H9 (cell line): Measurements from ENCODE around the gene IGFALS. TPM values are rescaled to one million over a fixed set of nuclear protein-coding genes. Genes with fewer than 3 reads are reported as not detected.

Experiments used
- DNase-seq: peaks from one replicate; pipeline ENCODE4 v3.0.0-alpha.2; 2017
- H2AFZ ChIP-seq: one replicate; pipeline ENCODE4 v1.6.1; 2013; ENCODE audit warnings: mild to moderate bottlenecking, low read length, control low read depth, moderate library complexity
- H2AK5ac ChIP-seq: 2 replicates; pipeline ENCODE4 v1.6.1; 2013; ENCODE audit warnings: low read length, control low read depth, mixed read lengths; ENCODE audit not compliant: insufficient read length
- H2BK120ac ChIP-seq: one replicate; pipeline ENCODE4 v1.6.1; 2013; ENCODE audit warnings: low read depth, mild to moderate bottlenecking, low read length, control low read depth, inconsistent platforms; ENCODE audit not compliant: poor library complexity, severe bottlenecking
- H2BK12ac ChIP-seq: 2 replicates; pipeline ENCODE4 v1.6.1; 2013; ENCODE audit warnings: low read length, control low read depth, mixed read lengths, low read depth; ENCODE audit not compliant: insufficient read length
- H2BK15ac ChIP-seq: 2 replicates; pipeline ENCODE4 v1.6.1; 2013; ENCODE audit warnings: low read depth, low read length, control low read depth
- H2BK20ac ChIP-seq: one replicate; pipeline ENCODE4 v1.6.1; 2013; ENCODE audit warnings: low read depth, mild to moderate bottlenecking, low read length, control low read depth, inconsistent platforms; ENCODE audit not compliant: poor library complexity, severe bottlenecking
- H2BK5ac ChIP-seq: 2 replicates; pipeline ENCODE4 v1.6.1; 2013; ENCODE audit warnings: low read length, control low read depth, mixed read lengths; ENCODE audit not compliant: insufficient read length
- H3K14ac ChIP-seq: 2 replicates; pipeline ENCODE4 v1.6.1; 2013; ENCODE audit warnings: low read length, control low read depth; ENCODE audit not compliant: insufficient read depth
- H3K18ac ChIP-seq: 2 replicates; pipeline ENCODE4 v1.6.1; 2013; ENCODE audit warnings: low read depth, mild to moderate bottlenecking, mixed read lengths, low read length, control low read depth; ENCODE audit not compliant: insufficient read length
- H3K23ac ChIP-seq: 2 replicates; pipeline ENCODE4 v1.6.1; 2013; ENCODE audit warnings: low read length, control low read depth, mixed read lengths, low read depth; ENCODE audit not compliant: insufficient read length
- H3K23me2 ChIP-seq: 2 replicates; pipeline ENCODE4 v1.6.1; 2013; ENCODE audit warnings: low read depth, mild to moderate bottlenecking, mixed read lengths, low read length, control low read depth; ENCODE audit not compliant: insufficient read length, poor library complexity, severe bottlenecking
- H3K27ac ChIP-seq: 2 replicates; pipeline ENCODE4 v1.5.1; 2013; ENCODE audit warnings: low read length, control low read depth, mixed read lengths, low read depth; ENCODE audit not compliant: insufficient read length
- H3K27me3 ChIP-seq: 2 replicates; pipeline ENCODE4 v1.6.1; 2013; ENCODE audit warnings: low read length, control low read depth, inconsistent platforms; ENCODE audit not compliant: insufficient read depth
- H3K4ac ChIP-seq: 2 replicates; pipeline ENCODE4 v1.6.1; 2013; ENCODE audit warnings: low read depth, mild to moderate bottlenecking, control low read depth, inconsistent platforms, low read length, moderate library complexity
- H3K4me1 ChIP-seq: 2 replicates; pipeline ENCODE4 v1.6.1; 2013; ENCODE audit warnings: low read length, control low read depth, inconsistent platforms; ENCODE audit not compliant: insufficient read depth
- H3K4me2 ChIP-seq: 2 replicates; pipeline ENCODE4 v1.6.1; 2013; ENCODE audit warnings: low read length, control low read depth, mixed read lengths; ENCODE audit not compliant: insufficient read length, insufficient read depth
- H3K56ac ChIP-seq: 2 replicates; pipeline ENCODE4 v1.6.1; 2013; ENCODE audit warnings: low read depth, mild to moderate bottlenecking, mixed read lengths, low read length, control low read depth; ENCODE audit not compliant: insufficient read length
- H3K79me1 ChIP-seq: 2 replicates; pipeline ENCODE4 v1.6.1; 2013; ENCODE audit warnings: low read depth, mild to moderate bottlenecking, moderate library complexity, low read length, control low read depth, inconsistent platforms; ENCODE audit not compliant: insufficient read depth, poor library complexity, severe bottlenecking
- H3K79me2 ChIP-seq: 2 replicates; pipeline ENCODE4 v1.6.1; 2013; ENCODE audit warnings: low read length, control low read depth, inconsistent platforms; ENCODE audit not compliant: insufficient read depth
- H3K9ac ChIP-seq: 2 replicates; pipeline ENCODE4 v1.6.1; 2013; ENCODE audit warnings: low read length, control low read depth, mixed read lengths; ENCODE audit not compliant: insufficient read length; ENCODE audit errors: extremely low read depth
- H3K9me3 ChIP-seq: one replicate; pipeline ENCODE4 v1.6.1; 2013; ENCODE audit warnings: low read depth, low read length, inconsistent platforms; ENCODE audit not compliant: control insufficient read depth
- H3T11ph ChIP-seq: one replicate; pipeline ENCODE4 v1.6.1; 2013; ENCODE audit warnings: mild to moderate bottlenecking, low read length, control low read depth, inconsistent platforms
- H4K20me1 ChIP-seq: one replicate; pipeline ENCODE4 v1.6.1; 2013; ENCODE audit not compliant: control insufficient read depth, insufficient read length, insufficient read depth
- H4K5ac ChIP-seq: 2 replicates; pipeline ENCODE4 v1.6.1; 2013; ENCODE audit warnings: low read depth, mild to moderate bottlenecking, mixed read lengths, low read length, control low read depth; ENCODE audit not compliant: insufficient read length
- H4K8ac ChIP-seq: replicated peaks from 2 replicates; pipeline ENCODE4 v1.6.1; 2013; ENCODE audit warnings: low read length, control low read depth, mixed read lengths, low read depth; ENCODE audit not compliant: insufficient read length
- H4K91ac ChIP-seq: 2 replicates; pipeline ENCODE4 v1.6.1; 2013; ENCODE audit warnings: low read depth, mild to moderate bottlenecking, moderate library complexity, mixed read lengths, low read length, control low read depth; ENCODE audit not compliant: insufficient read length
- H3K27ac Mint-ChIP-seq, 3 experiments: 2 replicates in 2 of 3; 3 replicates in 1 of 3; pipeline ENCODE4 v1.8.0; 2020 to 2021; ENCODE audit warnings: mixed read lengths in 3 of 3, mild to moderate bottlenecking in 1 of 3, moderate library complexity in 1 of 3
- H3K27me3 Mint-ChIP-seq: 2 replicates; pipeline ENCODE4 v1.8.0; 2021; ENCODE audit warnings: low read depth, mild to moderate bottlenecking, moderate library complexity, mixed read lengths
- H3K36me3 Mint-ChIP-seq, 3 experiments: 2 replicates in 2 of 3; 3 replicates in 1 of 3; pipeline ENCODE4 v1.8.0; 2020 to 2021; ENCODE audit warnings: low read depth in 3 of 3, mixed read lengths in 3 of 3; ENCODE audit not compliant: insufficient read depth in 1 of 3
- H3K4me1 Mint-ChIP-seq, 2 experiments: 2 replicates each; pipeline ENCODE4 v1.8.0; 2020; ENCODE audit warnings: mixed read lengths in 2 of 2
- H3K4me3 Mint-ChIP-seq, 2 experiments: 2 replicates in 1 of 2; 3 replicates in 1 of 2; pipeline ENCODE4 v1.8.0; 2020 to 2021; ENCODE audit warnings: mild to moderate bottlenecking in 2 of 2, mixed read lengths in 2 of 2, moderate library complexity in 1 of 2
- H3K9me3 Mint-ChIP-seq, 2 experiments: 2 replicates in 1 of 2; 3 replicates in 1 of 2; pipeline ENCODE4 v1.8.0; 2020; ENCODE audit warnings: mild to moderate bottlenecking in 2 of 2, mixed read lengths in 2 of 2, moderate library complexity in 1 of 2
- CTCF ChIP-seq: fragments of 200-600 bp; sonication (generic); conservative IDR thresholded peaks from 3 replicates; pipeline ENCODE4 v1.8.0; 2021; ENCODE audit warnings: antibody characterized with exemption, mild to moderate bottlenecking
- WGBS: extraction: QIAGEN DNeasy Blood & Tissue Kit; methylation state at CpG from one replicate; pipeline ENCODE4 v1.1.7; 2013; ENCODE audit warnings: missing lambda C conversion rate, low lambda C conversion rate, mixed read lengths; ENCODE audit not compliant: insufficient read length; ENCODE audit errors: extremely low coverage; 5-methylcytosine and 5-hydroxymethylcytosine counted together
- total RNA-seq: library from RNA; stranded (reverse); gene quantifications from 2 replicates; pipeline ENCODE4 v1.2.1, GENCODE V29; 2021

Gene IGFALS
- total RNA-seq, 1 experiment from 2014 or later, result not detected

- no peak overlapping the region for H3K56ac ChIP-seq
- Mint-ChIP-seq H3K9me3 (no peaks in the 10 kb centered on the region), H3K27me3 (no peaks in the 10 kb centered on the region; the same call in 1 of the 2 replicates), H3K4me3 (peak overlapping the region; percentile 95 to 98), H3K36me3 (peaks cover 9 to 36% (median 16%) of the 10 kb centered on the region in 3 experiments; a peak in 6 of 7 replicates), H3K27ac (no peak overlapping the region), H3K4me1 (peaks cover 3 to 19% of the 10 kb centered on the region in 2 experiments)
- no peaks in the 10 kb centered on the region for H3K4me1 ChIP-seq
- no peak overlapping the region for H4K91ac ChIP-seq
- H2BK5ac ChIP-seq, result no peak overlapping the region
- peak overlapping the region; percentile 49; the same call in 1 of the 2 replicates for H3K14ac ChIP-seq
- H3K79me1 ChIP-seq, result peaks cover 5% of the 10 kb centered on the region
- H3K79me2 ChIP-seq, result no peaks in the 10 kb centered on the region; the same call in 1 of the 2 replicates
- no peaks in the 10 kb centered on the region for H3K27me3 ChIP-seq
- H4K5ac ChIP-seq, result no peak overlapping the region
- no peak overlapping the region for H2BK20ac ChIP-seq
- no peak overlapping the region for H2AFZ ChIP-seq
- H3K9me3 ChIP-seq, result no peaks in the 10 kb centered on the region
- no peak overlapping the region for H3K27ac ChIP-seq
- no peak overlapping the region for H3K4ac ChIP-seq
- no peak for DNase-seq
- H4K20me1 ChIP-seq, result no peaks in the 10 kb centered on the region
- no peak overlapping the region for H3K18ac ChIP-seq
- no peak overlapping the region for H2AK5ac ChIP-seq
- no peak overlapping the region for H3T11ph ChIP-seq
- no peak overlapping the region for H4K8ac ChIP-seq
- H3K23ac ChIP-seq, result no peak overlapping the region
- WGBS, result no CpG with 5 or more reads among the region's 45 CpGs
- H2BK120ac ChIP-seq, result no peak overlapping the region
- H2BK12ac ChIP-seq, result no peak overlapping the region
- peak overlapping the region; percentile 64 for H3K4me2 ChIP-seq
- H2BK15ac ChIP-seq, result no peak overlapping the region
- H3K23me2 ChIP-seq, result peaks cover 9% of the 10 kb centered on the region
- H3K9ac ChIP-seq, result peak overlapping the region; percentile 56
- TF ChIP-seq CTCF, result no peak; the same call in 1 of the 3 replicates
These were observed 19.6 kb downstream of the IGFALS start for GRCh38 chr16:1773703-1774447.
